K562 (cell line): ENCODE measurements around the gene MED12. TPM values are rescaled to one million over a fixed set of nuclear protein-coding genes. Genes with fewer than 3 reads are reported as not detected.

Source experiments
- ATAC-seq: fragments of 200-7000 bp; cut with Tn5 transposase; 3 replicates; pipeline ENCODE4 v1.9.1; 2020; ENCODE audit warnings: moderate library complexity
- BruUV-seq: library from RNA; stranded (reverse); fragments of 400-500 nt; replicated peaks from 2 replicates; lab custom pipeline; 2021; lab: Mats Ljungman, UMichigan
- CTCF ChIA-PET: fragments of 300-600 bp; formaldehyde crosslinking; extraction: SDS; loops from one replicate; lab custom pipeline; 2021; ENCODE audit warnings: low intra/inter-chr PET ratio; lab: Yijun Ruan, JAX
- POLR2A ChIA-PET: fragments of 300-600, 350-650 bp; sonication (Branson Sonifier 250); formaldehyde crosslinking; extraction: SDS; loops from one replicate; lab custom pipeline; 2021; ENCODE audit warnings: antibody characterized with exemption, inconsistent platforms; lab: Yijun Ruan, JAX
- DNase-seq, 4 experiments: peaks; one replicate each; pipeline versions ENCODE4 v3.0.0 to v3.0.0-alpha.2; 2011 to 2018; ENCODE audit warnings: low spot score in 3 of 4, mixed read lengths in 3 of 4; ENCODE audit errors: extremely low read depth in 1 of 4
- FAIRE-seq: peaks from 2 replicates; lab custom pipeline; 2011; peaks lifted over from hg19 to GRCh38; lab: Jason Lieb, UNC
- H2AFZ ChIP-seq: 2 replicates; pipeline ENCODE4 v1.6.0; 2011; ENCODE audit warnings: low read depth, low read length, control low read depth, inconsistent platforms
- H3K27ac ChIP-seq: fragments of 200-600 bp; 3 replicates; pipeline ENCODE4 v1.8.0; 2011; ENCODE audit warnings: low read depth, mild to moderate bottlenecking, control low read depth, inconsistent platforms, low read length, moderate library complexity, mixed read lengths; ENCODE audit errors: extremely low read depth
- H3K27me3 ChIP-seq, 2 experiments: fragments of 300-600 bp in 1 of 2; 2 replicates in 1 of 2; 3 replicates in 1 of 2; pipeline versions ENCODE4 v1.6.0 to v1.8.0; 2011; ENCODE audit warnings: inconsistent platforms in 2 of 2, low read length in 2 of 2, mild to moderate bottlenecking in 1 of 2, mixed read lengths in 1 of 2, moderate library complexity in 1 of 2; ENCODE audit not compliant: control insufficient read depth in 2 of 2, insufficient read depth in 2 of 2
- H3K36me3 ChIP-seq: fragments of 300-600 bp; 3 replicates; pipeline ENCODE4 v1.8.0; 2011; ENCODE audit warnings: mild to moderate bottlenecking, low read length, inconsistent platforms; ENCODE audit not compliant: control insufficient read depth, insufficient read depth
- H3K4me1 ChIP-seq, 2 experiments: fragments of 200-600 bp in 1 of 2; replicated peaks in 1 of 2; 2 replicates in 1 of 2; 3 replicates in 1 of 2; pipeline versions ENCODE4 v1.5.1 to v1.8.0; 2011; ENCODE audit warnings: inconsistent platforms in 2 of 2, low read length in 2 of 2, mild to moderate bottlenecking in 1 of 2, mixed read lengths in 1 of 2, moderate library complexity in 1 of 2; ENCODE audit not compliant: control insufficient read depth in 2 of 2, insufficient read depth in 2 of 2
- H3K4me2 ChIP-seq: 2 replicates; pipeline ENCODE4 v1.6.1; 2011; ENCODE audit warnings: low read length, control low read depth, inconsistent platforms, mixed read lengths; ENCODE audit not compliant: insufficient read depth
- H3K4me3 ChIP-seq: fragments of 200-600 bp; sonication (generic), shearing (Covaris generic); 2 replicates; pipeline ENCODE4 v1.5.1; 2016; ENCODE audit warnings: control low read depth, inconsistent platforms
- H3K79me2 ChIP-seq: fragments of 200-600 bp; 3 replicates; pipeline ENCODE4 v1.8.0; 2011; ENCODE audit warnings: low read length, inconsistent platforms; ENCODE audit not compliant: control insufficient read depth, insufficient read depth
- H3K9ac ChIP-seq, 2 experiments: 2 replicates each; pipeline versions ENCODE4 v1.6.0 to v1.6.1; 2011; ENCODE audit warnings: low read depth in 2 of 2, low read length in 2 of 2, control low read depth in 1 of 2, inconsistent platforms in 1 of 2, mild to moderate bottlenecking in 1 of 2, mixed read lengths in 1 of 2; ENCODE audit not compliant: insufficient read depth in 1 of 2
- H3K9me1 ChIP-seq: one replicate; pipeline ENCODE4 v1.6.0; 2011; ENCODE audit warnings: inconsistent platforms, mild to moderate bottlenecking, low read length, moderate library complexity; ENCODE audit not compliant: control insufficient read depth, insufficient read depth
- H3K9me3 ChIP-seq: replicated peaks from 2 replicates; pipeline ENCODE4 v1.5.1; 2011; ENCODE audit warnings: low read depth, low read length, inconsistent platforms; ENCODE audit not compliant: control insufficient read depth, insufficient read depth
- H4K20me1 ChIP-seq: replicated peaks from 2 replicates; pipeline ENCODE4 v1.6.1; 2011; ENCODE audit warnings: low read length, inconsistent platforms, mixed read lengths; ENCODE audit not compliant: control insufficient read depth, insufficient read depth
- EGR1 ChIP-seq: fragments of 450-650 bp; conservative IDR thresholded peaks from 2 replicates; pipeline ENCODE4 v1.6.1; 2017; ENCODE audit warnings: mild to moderate bottlenecking
- ESRRB ChIP-seq: fragments of 250-450 bp; sonication (Bioruptor Pico); IDR thresholded peaks from 2 replicates; pipeline ENCODE4 v1.5.0; 2020; ENCODE audit warnings: mild to moderate bottlenecking, moderate library complexity, borderline replicate concordance
- HLTF ChIP-seq: fragments of 450-650 bp; IDR thresholded peaks from 2 replicates; pipeline ENCODE4 v1.6.1; 2016
- MAZ ChIP-seq, 2 experiments: fragments of 450-650 bp in 1 of 2; sonication (generic) in 1 of 2; formaldehyde crosslinking; IDR thresholded peaks in 1 of 2; conservative IDR thresholded peaks in 1 of 2; 2 replicates each; pipeline versions ENCODE4 v1.4.0 to v1.5.0; 2020; ENCODE audit warnings: mild to moderate bottlenecking in 1 of 2, missing genetic modification reagents in 1 of 2
- SNAPC5 ChIP-seq: fragments of 250-450 bp; sonication (Bioruptor Pico); IDR thresholded peaks from 2 replicates; pipeline ENCODE4 v1.8.0; 2021; ENCODE audit warnings: moderate library complexity, mild to moderate bottlenecking, inconsistent platforms
- TCF3 ChIP-seq: sonication (generic); formaldehyde crosslinking; IDR thresholded peaks from 2 replicates; pipeline ENCODE4 v1.4.0; 2020; ENCODE audit warnings: mild to moderate bottlenecking, missing genetic modification reagents
- ZNF316 ChIP-seq: fragments of 450-650 bp; IDR thresholded peaks from 2 replicates; pipeline ENCODE4 v1.6.1; 2016
- WGBS: fragments of 100-300 bp; shearing (Covaris generic); methylation state at CpG from one replicate; pipeline ENCODE4 v1.1.6; 2016; ENCODE audit warnings: low coverage, mixed read lengths; ENCODE audit not compliant: insufficient coverage; ENCODE audit errors: missing lambda C conversion rate; 5-methylcytosine and 5-hydroxymethylcytosine counted together
- in situ Hi-C: fragments of 300-500 bp; cut with MboI; formaldehyde crosslinking; loops from 4 replicates; pipeline ENCODE4 v1.15.0; 2018; ENCODE audit warnings: inconsistent platforms, mixed read lengths
- intact Hi-C: fragments of 100-400 bp; cut with micrococcal nuclease; formaldehyde crosslinking; loops from 2 replicates; pipeline ENCODE4 v1.14.2; 2022
- polyA plus RNA-seq, 8 experiments: library from polyadenylated mRNA; depleted of rRNA in 4 of 8; stranded (reverse) in 5 of 8; unstranded in 3 of 8; fragments of >200 nt; fragmentation: Nextera tagmentation in 2 of 8; fragmentation: Illumina TruSeq in 1 of 8; extraction: Ambion mirVana in 2 of 8; extraction: Trizol in 1 of 8; gene quantifications; 2 replicates each; pipeline versions ENCODE4 v1.2.1 to v1.2.3, GENCODE V29; 2011 to 2014; ENCODE audit warnings: inconsistent platforms in 1 of 8, missing spikeins in 1 of 8
- total RNA-seq, 7 experiments: library from RNA; depleted of rRNA in 6 of 7; stranded (reverse); fragments of >200 nt in 6 of 7; fragmentation: Illumina TruSeq in 2 of 7; extraction: Trizol in 2 of 7; gene quantifications; 2 replicates each; pipeline versions ENCODE4 v1.2.1 to v1.2.3, GENCODE V29; 2011 to 2021; ENCODE audit warnings: low replicate concordance in 1 of 7

MED12 gene
- total and polyA plus RNA-seq, 9 of the 15 experiments (the other 6 are each of a cell fraction or from before 2014, with no cell fraction given), result 1.6 to 49.7 (median 8.6) TPM

GRCh38 chrX:71085900-71086299 is 32.5 kb upstream of the MED12 start:
- FAIRE-seq (no peak), DNase-seq (no peak), ATAC-seq (no peak)
- in situ Hi-C loops, result no loop called here
- Histone ChIP-seq H3K4me1 (no peaks in the 10 kb centered on the region; a peak in 2 of 5 replicates), H3K4me2 (no peak overlapping the region), H3K79me2 (no peaks in the 10 kb centered on the region), H3K27ac (no peak overlapping the region), H3K4me3 (no peak overlapping the region), H4K20me1 (no peaks in the 10 kb centered on the region), H2AFZ (no peak overlapping the region), H3K27me3 (no peaks in the 10 kb centered on the region), H3K36me3 (no peaks in the 10 kb centered on the region), H3K9me1 (no peaks in the 10 kb centered on the region), H3K9me3 (no peaks in the 10 kb centered on the region), H3K9ac (peak overlapping the region in 1 of 2 experiments; percentile 26; a peak in 1 of 4 replicates)
- no peak for TF ChIP-seq ZNF316
- no peak for TF ChIP-seq SNAPC5
- no peak for TF ChIP-seq TCF3
- TF ChIP-seq ESRRB (CRISPR knock-in tag), result no peak
- no peak for TF ChIP-seq HLTF
- ChIA-PET POLR2A (interaction anchor here (0.7 kb wide), 1 partner anchor 11 kb away, joined by 3 read pairs; no protein-coding TSS in a partner anchor), CTCF (no interaction called here)
- 18% methylated on average over 2 of the region's 4 CpGs for WGBS
- intact Hi-C loops, result no loop called here
- BruUV-seq, result no TSS peak

GRCh38 chrX:71091263-71091662 is 27.1 kb upstream of the MED12 start:
- Histone ChIP-seq H3K9ac (no peak overlapping the region), H3K27me3 (no peaks in the 10 kb centered on the region), H3K79me2 (peaks cover 2% of the 10 kb centered on the region; the same call in 2 of the 3 replicates), H3K4me3 (no peak overlapping the region), H3K9me3 (no peaks in the 10 kb centered on the region), H3K4me2 (no peak overlapping the region), H2AFZ (no peak overlapping the region), H3K36me3 (no peaks in the 10 kb centered on the region), H3K4me1 (peaks cover 9 to 13% of the 10 kb centered on the region in 2 experiments; a peak in 4 of 5 replicates), H3K27ac (no peak overlapping the region), H3K9me1 (no peaks in the 10 kb centered on the region), H4K20me1 (no peaks in the 10 kb centered on the region)
- WGBS, result 26% methylated on average over 5 of the region's 5 CpGs
- ATAC-seq (no peak), DNase-seq (no peak), FAIRE-seq (no peak)
- ChIA-PET CTCF (no interaction called here), POLR2A (interaction anchor here (0.8 kb wide), 2 partner anchors 11 to 15 kb away, joined by 3 read pairs; no protein-coding TSS in a partner anchor)
- in situ Hi-C loops, result no loop called here
- intact Hi-C loops, result no loop called here
- TF ChIP-seq EGR1, result peak; percentile 31; the same call in 1 of the 2 replicates
- no peak for TF ChIP-seq MAZ (CRISPR knock-in tag; conservative IDR thresholded peaks at IDR 0.05 in 1 of 2, IDR thresholded peaks at IDR 0.05 in 1 of 2)
- BruUV-seq, result no TSS peak
